ENCODE results near the gene UFD1. TPM values are rescaled to one million over a fixed set of nuclear protein-coding genes. Genes with fewer than 3 reads are reported as not detected.

Gene UFD1
- polyA plus RNA-seq, 3 donors: 39.6 to 73.8 (median 73.4) TPM

DNA sequence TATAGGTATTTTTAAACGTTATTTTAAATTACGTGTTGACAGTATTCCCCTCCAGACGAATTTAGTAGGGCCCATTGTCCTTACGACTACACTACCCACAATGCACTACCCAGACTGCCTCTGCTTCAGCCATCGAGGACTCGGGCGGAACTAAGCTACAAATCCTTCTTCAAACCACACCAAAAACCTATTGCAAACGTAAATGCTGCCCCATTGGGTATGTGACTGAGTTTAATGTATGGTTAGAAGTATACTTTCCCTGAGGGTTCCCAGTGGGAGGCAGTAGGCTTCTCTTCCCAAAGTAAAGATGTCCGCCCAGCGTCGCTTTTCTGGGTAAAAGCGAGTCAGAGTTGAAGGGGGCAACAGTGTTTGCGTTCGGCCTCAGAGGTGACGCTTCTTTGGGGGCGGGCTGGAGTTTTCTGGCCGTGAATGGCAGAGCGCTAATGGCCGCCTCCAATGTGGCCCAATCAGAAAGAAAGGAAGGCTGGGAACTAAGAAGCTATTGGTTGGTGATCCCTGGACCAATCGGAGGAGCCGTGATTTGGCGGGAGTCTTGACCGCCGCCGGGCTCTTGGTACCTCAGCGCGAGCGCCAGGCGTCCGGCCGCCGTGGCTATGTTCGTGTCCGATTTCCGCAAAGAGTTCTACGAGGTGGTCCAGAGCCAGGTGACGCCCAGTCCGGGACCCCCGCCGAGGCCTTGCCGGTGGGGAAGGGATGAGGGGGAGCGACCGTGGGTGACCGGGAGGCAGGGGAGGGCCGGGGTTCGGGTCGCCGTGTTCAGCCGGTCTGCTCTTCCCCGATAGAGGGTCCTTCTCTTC lies 571 bp upstream of the UFD1 start, which contains the start of gene CDC45:
Gene CDC45 (plus strand): TSS at position 566 of the 818 bp plus-strand sequence. CDS start 49 bp downstream, at position 615.
- peak within 1 kb of the TSS; percentile 98 for H3K27ac ChIP-seq (ENCODE audit: low read depth, low read length)
- WGBS, 3 donors: 0 to 1% (median 0%) methylated on average over 49 to 50 of the region's 50 CpGs

DNA sequence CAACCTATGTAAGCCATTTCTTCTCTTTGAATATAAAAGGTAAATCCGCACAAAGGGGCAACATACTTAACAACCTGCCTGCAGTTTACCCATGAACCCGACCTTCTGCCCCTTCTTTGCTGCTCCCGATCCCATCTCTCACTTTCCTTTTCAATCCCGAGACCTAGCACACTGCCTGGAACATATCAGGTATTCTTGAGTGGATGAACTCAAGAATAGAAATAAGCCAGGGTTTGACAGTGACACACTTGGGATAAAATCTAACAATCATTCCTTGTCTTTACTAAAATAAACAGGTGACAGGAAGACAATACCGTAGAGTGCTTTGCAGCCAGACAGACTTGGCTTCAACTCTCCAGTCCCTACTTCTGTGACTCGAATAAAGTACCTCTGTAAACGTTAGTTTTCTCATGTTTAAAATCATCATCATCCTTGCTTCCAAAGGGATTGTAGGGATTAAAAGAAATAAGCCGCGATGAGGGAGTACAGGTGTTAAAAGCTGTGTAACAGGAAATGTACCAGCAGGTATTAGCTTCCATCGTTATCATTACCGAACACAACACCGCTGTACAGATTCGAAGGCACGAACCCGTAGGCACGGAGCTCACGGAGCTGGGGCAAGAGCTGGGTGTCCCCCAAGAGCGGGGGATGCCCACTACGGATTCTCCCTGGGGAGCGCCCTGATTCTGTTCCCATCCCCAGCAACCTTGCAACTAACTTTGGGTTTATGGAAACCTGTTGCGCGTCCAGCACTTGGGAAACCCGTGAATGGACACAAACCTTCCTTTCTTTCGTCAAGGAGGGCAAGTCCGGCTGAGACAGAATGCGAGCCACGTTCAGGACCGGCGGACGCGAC lies 720 bp downstream of the UFD1 start:
- WGBS, 3 donors: 1 to 2% (median 1%) methylated on average over 30 to 31 of the region's 31 CpGs
- H3K27ac ChIP-seq (ENCODE audit: low read depth, low read length): no peak overlapping the region

DNA sequence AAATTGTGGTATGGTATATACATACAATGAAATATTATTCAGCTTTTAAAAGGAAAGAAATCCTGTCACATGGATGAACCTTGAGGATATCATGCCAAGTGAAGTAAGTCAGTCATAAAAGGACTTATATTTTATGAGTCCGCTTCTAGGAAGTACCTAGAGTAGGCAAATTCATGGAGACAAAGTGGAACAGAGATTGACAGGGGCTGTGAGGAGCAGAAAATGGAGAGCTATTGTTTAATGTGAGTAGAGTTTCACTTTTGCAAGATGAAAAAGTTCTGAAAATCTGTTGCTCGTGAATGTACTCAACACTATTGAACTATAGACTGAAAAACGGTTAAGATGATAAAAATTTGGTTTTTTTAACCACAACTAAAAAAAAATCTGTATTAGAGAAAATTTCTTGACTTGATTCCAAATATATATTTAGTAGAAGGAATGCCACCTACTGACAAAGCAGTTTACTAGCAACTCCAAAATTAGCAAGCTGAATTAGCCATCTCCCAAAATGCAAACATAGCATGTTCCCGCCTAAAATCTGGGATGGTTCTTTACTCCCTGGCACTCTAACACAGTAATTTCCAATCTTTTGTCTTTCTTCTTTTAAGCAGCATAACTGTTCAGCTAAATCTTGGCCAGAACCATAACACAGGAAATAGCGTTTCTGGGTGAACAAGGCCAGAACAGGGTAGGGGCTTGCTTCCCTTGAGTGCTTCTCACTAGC lies 1.5 kb downstream of the UFD1 start:
- WGBS, 3 donors: 19 to 26% (median 22%) methylated on average over 5 of the region's 5 CpGs
- H3K27ac ChIP-seq (ENCODE audit: low read depth, low read length): no peak overlapping the region

DNA sequence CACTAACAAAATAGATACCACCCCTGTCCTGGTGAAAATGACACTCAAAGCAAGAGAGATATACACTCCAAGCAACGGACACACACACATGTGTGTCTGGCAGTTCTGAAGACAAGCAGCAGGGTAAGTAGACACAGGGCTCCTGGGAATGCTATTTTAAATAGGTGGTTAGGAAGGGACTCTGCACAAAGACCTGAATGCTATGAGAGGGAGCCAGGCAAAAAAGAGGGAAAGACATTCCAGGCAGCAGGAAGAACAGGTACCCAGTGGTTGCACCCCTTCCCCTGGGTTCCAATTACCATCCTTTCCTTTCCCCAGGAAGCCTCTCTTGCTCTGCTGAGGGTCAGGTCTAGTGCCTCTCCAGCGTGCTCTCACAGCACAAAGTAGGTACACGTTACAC lies 3.0 kb downstream of the UFD1 start:
- 73 to 77% (median 74%) methylated on average over 3 of the region's 3 CpGs for WGBS, 3 donors

DNA sequence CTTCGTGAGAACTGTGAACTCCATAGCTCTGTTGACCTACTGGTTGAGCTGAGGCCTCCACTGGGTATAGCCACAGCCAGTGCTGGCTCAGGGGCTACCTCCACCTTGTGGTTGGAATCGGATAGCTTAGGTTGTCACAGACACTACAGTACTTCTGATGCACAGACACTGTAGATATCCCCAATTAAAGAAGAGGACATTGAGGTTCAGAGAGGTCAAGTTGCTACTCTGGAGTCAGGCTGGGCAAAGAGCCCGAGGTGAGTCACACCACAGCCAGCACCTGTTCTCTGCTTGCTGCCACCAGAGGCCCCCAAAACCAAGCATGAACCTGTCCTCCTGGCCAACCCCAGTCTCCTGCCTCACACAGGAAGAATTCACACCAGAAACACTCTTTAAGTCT lies 5.4 kb downstream of the UFD1 start:
- WGBS, 3 donors: 74 to 89% (median 82%) methylated on average over 3 of the region's 3 CpGs
- H3K27ac ChIP-seq (ENCODE audit: low read depth, low read length): no peak overlapping the region

More for the DNA sequence above, 3.0 kb downstream of the UFD1 start:
- H3K27ac ChIP-seq (ENCODE audit: low read depth, low read length): no peak overlapping the region

DNA sequence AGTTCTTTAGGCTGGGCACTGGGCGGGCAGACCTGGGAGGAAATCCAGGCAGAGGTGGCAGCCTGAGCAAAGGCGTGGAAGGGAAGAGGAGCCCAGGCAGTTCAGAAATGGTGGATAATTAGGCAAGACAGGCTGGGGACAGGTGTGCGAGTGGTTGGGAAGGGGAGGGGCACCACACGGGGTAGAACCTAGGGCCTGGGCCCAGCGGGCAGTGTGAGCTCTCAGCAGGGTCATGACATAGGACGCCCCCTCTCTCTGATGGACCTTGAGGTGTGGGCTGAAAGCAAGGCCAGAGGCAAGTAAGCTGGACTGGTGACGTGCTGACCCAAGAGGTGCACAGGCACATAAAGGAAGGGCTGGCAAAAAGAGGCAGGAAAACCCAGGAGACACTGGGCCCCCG lies 6.8 kb downstream of the UFD1 start:
- no peak overlapping the region for H3K27ac ChIP-seq (ENCODE audit: low read depth, low read length)
- WGBS, 3 donors: 90 to 95% (median 91%) methylated on average over 8 of the region's 8 CpGs

DNA sequence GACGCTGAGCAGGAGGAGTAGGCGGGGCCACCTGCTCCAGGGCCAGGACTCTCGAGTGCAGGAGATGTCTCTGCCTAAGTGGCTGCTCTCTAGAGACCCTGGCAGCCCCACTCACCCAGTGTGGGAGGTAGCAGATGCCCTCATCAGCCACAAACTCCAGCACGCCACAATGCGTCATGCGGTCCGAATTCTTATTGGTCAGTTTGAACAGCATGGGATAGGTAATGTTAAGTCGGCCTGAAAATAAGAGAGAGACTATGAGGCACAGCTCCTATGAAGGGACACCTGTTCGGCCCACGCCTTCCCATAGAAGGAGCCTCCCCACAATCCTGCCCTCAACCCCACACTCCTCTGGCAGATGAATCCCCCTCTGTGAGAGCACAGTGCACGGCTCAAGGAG lies 7.4 kb downstream of the UFD1 start:
- 89 to 94% (median 93%) methylated on average over 11 of the region's 11 CpGs for WGBS, 3 donors
- H3K27ac ChIP-seq (ENCODE audit: low read depth, low read length): no peak overlapping the region

DNA sequence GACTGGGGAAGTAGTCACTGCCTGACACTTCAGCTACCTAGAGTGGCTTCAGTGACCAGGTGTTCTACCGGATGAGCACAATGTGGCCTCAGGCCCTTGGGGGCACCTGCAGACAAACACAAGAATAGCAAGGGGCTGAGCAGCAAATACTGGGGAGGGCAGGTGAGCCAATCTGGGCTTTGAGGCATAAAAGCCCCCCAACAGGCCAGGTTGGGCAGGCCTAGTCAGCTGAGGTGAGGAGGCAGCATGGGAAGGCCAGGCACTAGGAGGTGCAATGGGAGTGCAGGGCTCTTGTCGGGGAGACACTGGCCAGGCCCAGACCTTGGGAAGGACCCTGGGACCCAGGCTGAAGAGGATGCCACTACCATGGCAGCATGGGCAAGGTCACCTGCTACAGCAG lies 9.0 kb downstream of the UFD1 start:
- H3K27ac ChIP-seq (ENCODE audit: low read depth, low read length): no peak overlapping the region
- 97 to 100% (median 97%) methylated on average over 2 of the region's 2 CpGs for WGBS, 3 donors

DNA sequence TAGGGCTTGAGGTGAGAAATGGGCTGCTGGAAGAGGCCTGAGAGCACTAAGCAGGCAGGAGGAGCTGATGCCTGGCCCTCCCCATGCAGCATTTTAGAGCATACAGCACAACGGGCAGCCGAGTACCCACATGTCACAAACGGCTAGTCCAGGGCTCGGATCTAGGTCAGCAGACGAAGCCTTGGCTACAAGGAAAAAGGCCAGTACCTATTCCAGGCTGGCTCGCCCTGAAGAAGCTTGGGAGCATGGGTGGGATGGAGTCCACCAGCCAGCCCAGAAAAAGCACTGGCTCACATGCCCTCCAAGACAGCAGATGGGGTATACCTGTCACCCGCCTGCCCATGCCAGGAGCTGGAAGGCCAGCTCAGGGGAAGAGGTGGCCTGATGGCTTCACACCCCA lies 9.6 kb downstream of the UFD1 start:
- 92 to 98% (median 95%) methylated on average over 7 of the region's 7 CpGs for WGBS, 3 donors
- H3K27ac ChIP-seq (ENCODE audit: low read depth, low read length): no peak overlapping the region

DNA sequence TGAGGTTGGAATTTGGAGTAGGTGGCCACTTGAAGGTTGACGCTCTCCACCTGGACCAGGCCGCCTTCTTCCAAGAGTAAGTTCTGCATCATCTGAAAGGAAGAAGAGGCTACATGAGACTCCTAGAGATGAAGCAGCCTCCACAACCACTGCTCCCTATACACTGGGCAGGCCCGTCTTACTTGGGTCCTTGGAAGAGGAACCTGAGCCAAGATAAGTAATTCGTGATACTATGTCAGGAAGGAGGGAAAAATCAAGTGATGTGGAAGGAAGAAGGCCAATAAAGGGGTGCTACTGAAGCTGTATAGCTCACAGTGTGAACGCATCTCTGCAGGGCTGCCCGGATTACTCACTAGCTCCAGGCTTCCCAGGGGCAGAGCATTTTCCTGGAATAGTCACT lies 11.1 kb downstream of the UFD1 start:
- no peak overlapping the region for H3K27ac ChIP-seq (ENCODE audit: low read depth, low read length)
- WGBS, 3 donors: 91 to 95% (median 94%) methylated on average over 6 of the region's 6 CpGs

DNA sequence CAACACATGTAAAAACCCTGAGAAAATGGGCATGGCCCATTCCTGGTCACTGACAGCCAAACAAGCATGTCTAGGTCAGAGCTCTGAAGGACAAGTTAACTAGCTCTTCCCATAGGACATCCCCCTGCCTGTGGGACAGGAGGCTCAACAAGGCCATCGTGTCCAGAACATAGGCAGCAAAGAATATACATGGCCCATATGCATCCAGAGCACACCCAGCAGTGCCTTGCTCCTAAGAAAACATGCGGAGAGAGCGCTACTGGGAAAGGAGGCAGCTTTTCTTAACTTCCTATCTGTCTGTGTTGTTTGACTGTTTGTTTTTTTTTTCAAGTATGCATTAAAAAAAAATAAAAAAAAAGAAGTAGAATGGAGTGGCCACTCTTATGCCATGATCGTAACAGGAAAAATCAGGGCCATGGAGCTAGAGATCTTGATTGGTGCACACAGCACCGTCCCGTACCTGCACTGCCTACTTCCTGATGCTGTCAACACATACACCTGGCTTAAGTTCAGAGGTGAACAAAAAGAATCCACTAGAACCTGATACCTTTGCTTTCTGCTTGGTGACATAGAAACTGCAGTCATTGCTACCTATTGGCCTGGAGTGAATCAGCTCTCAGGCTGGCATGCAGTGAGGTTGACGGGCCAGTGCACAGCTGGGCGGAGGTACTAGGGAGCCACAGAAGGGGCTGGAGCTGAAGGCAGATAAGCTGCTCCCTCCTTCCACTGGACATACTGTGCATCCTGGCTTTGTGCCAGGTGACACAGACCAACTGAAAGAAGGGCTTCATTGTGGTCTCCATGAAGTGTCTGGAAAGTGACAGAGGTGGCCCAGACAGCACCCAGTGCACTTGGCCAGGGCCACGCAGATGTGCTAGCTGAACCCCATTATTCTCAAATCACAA lies 11.9 kb downstream of the UFD1 start:
- 93 to 96% (median 94%) methylated on average over 9 of the region's 9 CpGs for WGBS, 3 donors
- no peak overlapping the region for H3K27ac ChIP-seq (ENCODE audit: low read depth, low read length)

DNA sequence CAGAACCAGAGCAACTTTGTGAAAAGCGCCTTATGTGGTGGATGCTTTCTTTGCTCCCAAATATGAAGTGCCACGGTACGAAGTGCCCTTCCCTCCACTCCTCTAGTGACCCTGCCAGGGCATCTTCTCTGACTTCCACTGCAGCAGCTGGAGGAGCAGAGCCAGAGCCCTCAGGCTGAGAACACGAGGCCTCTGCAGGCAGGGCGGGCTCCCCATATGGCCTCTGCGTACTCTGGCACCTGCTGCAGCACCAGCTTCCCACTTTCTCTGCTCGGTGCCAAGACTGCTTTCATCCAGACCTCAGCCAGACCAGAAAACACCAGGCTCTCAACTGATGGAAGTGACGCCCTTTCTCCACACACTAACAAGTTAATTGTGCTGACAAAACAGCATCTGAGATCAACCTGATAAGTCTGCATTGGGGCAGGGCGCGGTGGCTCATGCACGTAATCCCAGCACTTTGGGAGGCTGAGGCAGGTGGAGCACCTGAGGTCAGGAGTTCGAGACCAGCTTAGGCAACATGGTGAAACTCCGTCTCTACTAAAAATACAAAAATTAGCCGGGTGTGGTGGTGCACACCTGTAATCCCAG lies 12.8 kb downstream of the UFD1 start:
- WGBS, 3 donors: 90 to 92% (median 90%) methylated on average over 14 of the region's 14 CpGs
- H3K27ac ChIP-seq (ENCODE audit: low read depth, low read length): no peak overlapping the region

DNA sequence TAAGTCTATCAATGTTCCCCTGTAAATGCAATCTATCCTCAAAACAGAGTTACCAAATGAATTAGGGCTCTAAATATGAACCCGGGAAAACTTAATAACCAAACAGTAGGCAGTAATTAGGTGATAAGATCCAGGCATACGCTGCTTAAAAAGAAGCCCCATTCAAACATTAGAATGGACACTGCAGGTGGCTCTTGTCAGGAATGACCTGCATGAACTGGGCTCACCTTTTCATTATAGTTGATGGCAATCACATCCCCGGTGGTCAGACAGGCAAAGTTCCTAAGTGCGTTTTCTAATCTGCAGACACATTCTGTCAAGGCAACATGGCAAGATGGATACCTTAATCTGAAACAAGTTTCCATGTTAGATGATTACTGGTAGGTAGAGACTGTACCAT lies 14.0 kb downstream of the UFD1 start:
- 79 to 85% (median 85%) methylated on average over 4 of the region's 4 CpGs for WGBS, 3 donors
- H3K27ac ChIP-seq (ENCODE audit: low read depth, low read length): no peak overlapping the region

DNA sequence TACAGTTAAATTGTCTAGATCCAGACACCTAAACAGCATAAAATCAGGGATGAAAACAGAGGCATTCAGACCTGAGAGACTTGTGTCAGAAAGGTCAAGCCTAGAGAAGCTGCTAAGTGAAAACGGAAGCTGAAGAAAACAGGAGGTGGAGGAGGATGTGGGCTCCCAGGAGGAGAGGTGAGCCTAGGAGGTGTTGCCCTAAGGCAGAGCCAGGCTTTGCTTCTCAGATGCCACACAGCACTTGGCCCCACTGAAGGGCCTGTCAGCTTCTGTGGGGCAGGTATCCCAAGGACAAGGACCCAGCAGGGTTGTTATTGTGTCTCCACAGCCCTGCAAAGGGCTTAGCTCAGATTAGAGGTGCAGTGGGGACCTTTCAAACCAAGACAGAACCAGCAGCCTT lies 14.4 kb downstream of the UFD1 start:
- WGBS, 3 donors: 63 to 74% (median 73%) methylated on average over 1 of the region's 1 CpG
- no peak overlapping the region for H3K27ac ChIP-seq (ENCODE audit: low read depth, low read length)

DNA sequence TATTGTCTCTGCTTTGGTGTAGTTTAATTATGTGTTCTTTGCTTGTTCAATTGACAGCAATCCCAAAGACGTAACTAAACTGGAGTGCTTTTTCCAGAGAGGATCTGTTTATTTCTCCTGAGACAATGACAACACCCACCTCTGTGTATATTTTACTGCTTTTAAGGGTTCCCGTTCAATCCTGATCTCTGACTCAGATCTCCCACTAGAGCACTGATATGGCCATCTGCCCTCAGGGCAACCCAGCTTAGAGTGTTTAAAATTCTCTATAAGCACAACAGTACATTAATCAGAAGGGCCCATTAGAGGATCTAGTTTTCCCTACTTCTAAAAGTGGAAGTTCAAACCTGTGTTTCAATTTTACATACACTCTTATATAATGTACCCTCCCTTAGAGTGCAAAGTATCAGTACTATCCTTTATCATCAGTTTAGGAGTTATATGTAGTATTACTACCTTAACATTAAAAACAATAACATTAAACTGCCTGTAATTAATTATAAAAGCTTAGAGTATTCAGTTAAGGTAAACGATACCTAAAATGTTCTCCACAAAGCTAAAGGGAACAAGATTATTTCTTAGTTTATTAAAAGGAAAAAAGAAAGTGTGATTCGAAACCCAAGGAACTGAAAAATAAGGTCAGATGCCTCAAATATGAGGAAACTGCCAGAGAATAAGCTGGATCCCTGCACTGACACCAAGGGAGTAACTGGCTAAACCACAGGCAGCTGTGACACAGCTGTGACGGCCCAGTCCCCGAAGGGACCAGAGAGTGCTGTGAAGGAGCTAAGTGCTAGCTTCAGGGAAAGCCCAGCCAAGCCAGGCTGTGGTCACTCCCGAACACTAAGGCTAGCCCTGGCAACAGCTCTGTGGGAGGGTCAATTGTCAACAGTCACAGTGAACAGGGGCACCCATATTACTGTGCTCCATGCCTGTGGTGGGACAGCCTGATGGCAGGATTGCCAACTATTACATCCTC lies 15.2 kb downstream of the UFD1 start:
- H3K27ac ChIP-seq (ENCODE audit: low read depth, low read length): no peak overlapping the region
- WGBS, 3 donors: 63 to 88% (median 70%) methylated on average over 7 of the region's 7 CpGs

DNA sequence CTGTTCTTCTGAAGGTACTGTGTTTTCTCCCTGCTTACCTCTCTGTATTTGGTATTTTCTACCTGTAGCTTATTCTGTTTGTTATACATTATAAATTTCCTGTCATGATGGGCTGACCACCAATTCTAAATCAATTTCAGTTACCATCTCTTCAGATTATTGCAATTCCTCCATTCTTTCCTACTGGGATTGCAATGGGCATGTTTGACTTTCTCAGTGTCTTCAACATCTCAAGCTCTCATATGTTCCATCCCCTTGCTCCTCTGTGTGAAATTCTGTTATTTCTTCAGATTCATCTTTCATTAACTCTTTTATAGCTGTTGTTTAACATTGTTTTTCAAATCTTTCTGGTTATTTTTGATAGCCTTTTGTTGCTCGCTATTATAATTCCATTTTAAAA lies 16.0 kb downstream of the UFD1 start:
- 93 to 96% (median 95%) methylated on average over 1 of the region's 1 CpG for WGBS, 3 donors
- H3K27ac ChIP-seq (ENCODE audit: low read depth, low read length): no peak overlapping the region
